Stimulated activated CD8-positive, alpha-beta memory T cell treated with anti-CD3 and anti-CD28 coated beads, Interleukin-7, amount 100 ng/mL, for 48 hours (primary cell): ENCODE measurements around the gene HTR5A.

ENCODE experiments used
- DNase-seq, 2 donors: peaks; one replicate each; pipeline ENCODE4 v3.0.0-alpha.2; 2020; ENCODE audit warnings: low read depth in 1 of 2; ENCODE audit errors: extremely low read depth in 1 of 2

Gene HTR5A

DNA sequence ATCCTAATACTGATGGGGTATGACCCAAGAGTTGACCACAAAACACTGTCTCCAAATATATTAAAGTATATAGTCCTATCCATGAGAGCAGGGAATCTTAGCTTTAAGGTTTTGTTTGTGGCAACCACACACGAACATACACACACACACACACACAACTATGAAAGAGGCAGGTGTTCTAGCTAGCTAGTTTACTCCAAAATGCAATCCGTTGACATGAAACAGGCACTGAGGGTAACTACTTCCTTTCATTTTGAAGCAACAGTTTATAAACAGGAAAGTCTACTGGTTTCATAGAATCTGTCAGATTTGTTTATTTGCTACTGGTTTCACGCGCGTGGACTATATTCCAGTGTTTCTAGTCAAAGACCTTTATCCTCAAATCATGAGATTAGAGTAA lies 14.8 kb downstream of the HTR5A start:
- DNase-seq = no peak

GRCh38 chr7:155090684-155091083 lies 20.6 kb downstream of the HTR5A start:
- peak; percentile 18 to 51 for DNase-seq

DNA sequence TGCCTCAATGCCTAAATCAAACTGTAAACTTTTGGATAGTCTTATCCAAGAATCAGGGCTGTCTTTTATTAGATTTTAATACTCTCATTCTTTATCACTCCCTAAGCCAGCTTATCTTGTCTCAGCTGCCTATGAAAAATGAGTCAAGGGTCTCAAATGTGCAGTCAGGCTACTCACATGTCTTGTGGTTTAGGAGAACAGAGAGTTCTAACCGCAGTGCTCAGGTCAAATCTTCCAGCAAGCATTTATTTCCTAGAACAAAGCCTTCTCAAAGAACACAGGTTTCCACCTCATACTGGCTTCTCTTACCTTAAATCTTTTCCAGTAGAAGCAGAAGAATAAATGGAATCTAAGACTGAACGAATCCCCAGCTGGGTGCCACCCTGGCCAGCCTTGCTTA lies 23.5 kb downstream of the HTR5A start:
- DNase-seq = no peak

DNA sequence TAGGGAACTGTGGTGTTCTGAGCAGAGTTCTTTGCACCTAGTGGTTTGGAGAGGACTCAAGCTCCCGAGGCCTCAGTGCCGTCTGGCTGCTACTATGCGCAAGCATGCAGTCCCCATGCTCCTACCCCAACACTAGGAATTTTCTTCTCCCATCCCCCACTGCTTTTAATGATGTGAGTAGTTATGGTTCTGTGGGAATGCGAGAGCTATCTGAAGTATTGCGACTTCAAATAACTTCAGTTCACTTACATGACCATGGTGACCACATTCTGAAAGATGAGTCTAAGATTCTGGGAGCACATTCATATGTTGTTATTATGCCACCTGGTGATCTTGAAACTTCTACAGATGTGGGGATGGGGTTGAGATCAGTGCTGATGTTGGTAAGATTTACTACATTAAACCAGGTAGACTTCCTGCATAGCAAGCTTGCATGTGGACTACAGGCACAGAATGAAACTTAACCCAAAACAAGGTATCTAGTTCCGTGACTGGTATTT lies 24.6 kb downstream of the HTR5A start:
- no peak for DNase-seq

GRCh38 chr7:155097338-155097737 lies 27.2 kb downstream of the HTR5A start:
- no peak for DNase-seq

DNA sequence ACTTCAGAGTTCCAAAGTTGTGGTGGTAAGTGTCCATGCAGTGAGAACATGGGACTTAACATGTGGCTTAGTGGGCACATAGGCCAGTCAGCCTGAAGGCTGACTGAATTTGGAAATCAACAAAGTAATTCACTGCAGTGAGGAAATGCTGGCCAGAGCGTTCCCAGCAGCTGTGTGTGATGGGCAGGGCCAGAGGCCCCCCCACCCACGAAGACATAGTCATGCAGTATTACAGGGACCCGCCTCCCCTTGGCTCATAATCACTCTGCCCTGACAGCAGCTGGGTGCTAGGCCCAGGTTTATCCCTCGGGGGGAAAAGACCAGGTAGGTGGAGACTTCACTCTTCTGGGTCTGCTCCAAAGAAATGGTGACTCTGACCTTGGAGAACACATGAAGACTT lies 33.7 kb downstream of the HTR5A start:
- DNase-seq = no peak

GRCh38 chr7:155104913-155105312 lies 34.8 kb downstream of the HTR5A start:
- no peak for DNase-seq

GRCh38 chr7:155106356-155106755 lies 36.2 kb downstream of the HTR5A start:
- no peak for DNase-seq

DNA sequence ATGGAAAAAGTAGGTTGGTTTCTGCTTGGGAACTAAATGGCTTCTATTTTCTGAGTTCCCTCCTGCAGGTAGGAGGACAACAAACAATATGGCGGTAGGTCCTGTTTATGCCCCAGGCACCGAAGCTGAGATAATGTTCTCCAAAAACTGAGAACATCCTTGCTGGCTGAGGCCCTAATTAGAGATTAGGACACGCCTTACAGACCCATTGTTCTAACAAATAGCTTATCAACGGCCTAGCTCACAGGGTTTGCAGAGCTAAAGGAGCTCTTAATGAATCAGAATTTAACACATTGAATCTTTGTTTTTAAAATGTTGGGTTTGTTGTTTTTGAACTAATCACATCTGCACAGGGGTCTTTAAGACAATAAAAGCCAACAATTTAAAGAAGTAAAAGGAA lies 37.0 kb downstream of the HTR5A start:
- no peak for DNase-seq

DNA sequence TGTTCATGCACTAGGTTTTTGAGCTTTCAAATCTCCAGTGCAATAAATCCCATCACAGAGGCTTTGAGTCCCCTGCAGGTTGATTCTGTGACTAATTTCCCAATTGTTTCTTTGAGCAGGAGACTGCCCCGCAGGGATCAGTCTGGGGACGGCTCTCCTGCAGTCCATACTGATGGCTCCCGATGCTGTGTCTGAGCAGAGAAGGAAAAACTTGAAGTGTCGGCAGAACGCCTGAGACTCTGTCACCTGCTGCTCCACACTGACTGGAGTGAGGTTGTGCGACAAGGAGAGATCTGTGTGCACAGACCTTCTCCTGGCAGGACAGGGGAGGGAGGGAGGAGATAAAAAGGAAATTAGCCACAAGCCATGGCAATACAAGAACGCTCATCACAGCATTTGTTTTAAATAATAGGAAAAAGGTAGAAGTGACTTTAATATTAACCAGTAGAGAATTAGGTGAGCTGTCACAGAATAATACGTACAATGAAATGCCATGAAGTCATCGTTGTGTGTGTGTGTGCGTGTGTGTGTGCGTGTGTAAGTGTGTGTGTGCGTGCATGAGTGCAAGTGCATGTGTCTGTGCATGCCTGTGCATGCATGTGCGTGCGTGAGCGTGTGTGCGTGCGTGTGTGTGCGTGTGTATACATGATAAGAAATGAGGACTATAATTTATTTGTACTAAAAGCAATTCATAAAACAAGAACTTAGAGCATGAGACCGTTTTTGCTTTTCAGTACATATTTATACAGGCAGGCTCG lies 38.2 kb downstream of the HTR5A start:
- no peak for DNase-seq

DNA sequence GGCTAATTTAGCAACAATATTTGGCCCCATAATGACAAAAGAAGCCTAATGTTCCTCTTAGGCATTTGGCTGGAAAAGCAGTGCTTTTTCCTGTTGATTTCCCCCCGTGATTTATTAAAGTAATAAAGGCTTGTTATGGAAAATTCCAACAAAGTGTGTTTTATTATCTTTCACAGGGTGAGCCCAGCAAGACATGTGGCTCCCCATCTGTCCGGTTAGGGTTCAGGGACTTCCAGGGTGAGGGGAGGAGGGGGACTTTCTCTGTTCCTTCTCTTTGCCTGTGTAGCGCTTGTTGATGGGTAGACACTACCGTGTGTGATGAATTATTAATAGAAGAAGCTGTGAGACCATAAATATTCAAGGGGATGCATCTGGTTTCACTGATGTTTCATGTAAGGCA lies 39.0 kb downstream of the HTR5A start:
- DNase-seq = no peak

GRCh38 chr7:155115288-155115687 lies 45.2 kb downstream of the HTR5A start:
- DNase-seq = no peak

GRCh38 chr7:155119801-155120382 lies 49.8 kb downstream of the HTR5A start:
- DNase-seq = no peak

- no peak for DNase-seq
Observed at GRCh38 chr7:155120460-155120859, 50.3 kb downstream of the HTR5A start.

GRCh38 chr7:155122831-155123230 lies 52.7 kb downstream of the HTR5A start:
- DNase-seq = no peak

GRCh38 chr7:155123413-155123812 lies 53.3 kb downstream of the HTR5A start:
- DNase-seq = no peak

- no peak for DNase-seq
Observed at GRCh38 chr7:155124706-155125105, 54.6 kb downstream of the HTR5A start.

GRCh38 chr7:155129186-155129585 lies 59.1 kb downstream of the HTR5A start:
- DNase-seq = no peak

DNA sequence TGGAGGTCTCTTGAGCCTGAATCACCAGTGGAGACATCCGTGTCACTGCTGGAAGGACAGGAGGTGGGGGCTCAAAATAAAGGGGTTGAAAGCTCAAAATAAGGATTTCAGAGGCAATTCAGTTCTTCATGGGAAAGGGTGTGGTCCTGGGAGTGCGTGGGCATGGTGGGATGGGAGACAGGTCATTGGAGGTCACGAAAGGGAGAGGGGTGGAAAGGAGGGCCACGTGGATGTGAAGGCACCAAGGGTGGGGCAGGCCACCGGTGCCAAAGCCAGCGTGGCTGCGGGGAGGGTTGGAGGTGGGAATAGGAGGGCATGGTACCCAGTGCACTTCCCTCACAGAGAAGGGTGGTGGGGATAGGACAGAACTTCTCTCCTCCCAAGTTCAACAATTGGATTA lies 59.7 kb downstream of the HTR5A start:
- no peak for DNase-seq

- no peak for DNase-seq
Observed at GRCh38 chr7:155130493-155130892, 60.4 kb downstream of the HTR5A start.

DNA sequence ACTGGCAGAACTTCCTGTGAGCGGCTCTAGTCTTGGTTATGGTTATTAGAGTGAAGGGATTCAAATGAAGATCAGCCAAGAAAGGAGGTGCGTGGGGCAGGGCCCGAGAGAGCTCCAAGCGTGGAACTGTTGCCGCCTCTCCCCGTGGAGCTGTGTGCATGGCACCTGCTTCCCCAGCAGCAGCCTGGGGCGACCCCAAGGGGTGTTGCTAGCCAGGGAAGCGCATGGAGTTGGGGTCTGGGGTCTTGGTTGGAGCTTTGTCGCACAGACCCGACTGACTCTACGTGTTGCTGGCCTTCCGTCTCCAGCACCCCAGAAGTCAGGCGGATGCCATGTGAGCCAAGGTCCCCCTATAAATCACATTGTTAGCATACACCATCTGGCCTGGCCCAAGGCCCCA lies 61.0 kb downstream of the HTR5A start:
- no peak for DNase-seq

DNA sequence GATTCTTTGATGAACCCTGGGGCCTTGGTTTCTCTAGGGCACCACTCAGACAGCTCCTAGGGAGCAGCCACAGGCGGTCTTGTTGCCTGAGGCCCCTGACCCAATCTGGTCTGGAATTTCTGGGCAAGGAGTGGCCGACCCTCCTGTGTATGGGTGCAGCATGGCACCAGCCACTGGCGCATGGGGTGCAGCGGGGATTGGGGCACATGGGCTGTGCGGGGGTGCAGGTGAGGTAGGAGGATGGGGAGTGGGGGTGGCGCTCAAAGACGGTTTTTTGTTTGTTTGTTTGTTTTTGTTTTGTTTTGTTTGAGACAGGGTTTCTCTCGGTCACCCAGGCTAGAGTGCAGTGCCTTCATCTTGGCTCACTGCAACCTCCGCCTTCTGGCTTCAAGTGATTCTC lies 62.3 kb downstream of the HTR5A start:
- no peak for DNase-seq
